Activated CD8-positive, alpha-beta T cell treated with anti-CD3 and anti-CD28 coated beads for 36 hours (primary cell): ENCODE results near the gene SYT15. TPM values are rescaled to one million over a fixed set of nuclear protein-coding genes. Genes with fewer than 3 reads are reported as not detected.

ENCODE experiments used
- ATAC-seq: fragments of 200-7000 bp; cut with Tn5 transposase; one replicate; pipeline ENCODE4 v1.10.0; 2021; ENCODE audit warnings: mild to moderate bottlenecking, moderate library complexity
- CTCF ChIA-PET: fragments of 350-600 bp; sonication (Branson Sonifier 250); formaldehyde crosslinking; loops from one replicate; lab custom pipeline; 2021; ENCODE audit warnings: antibody characterized with exemption; lab: Charles Lee
- POLR2A ChIA-PET: fragments of 350-600 bp; sonication (Branson Sonifier 250); formaldehyde crosslinking; loops from one replicate; lab custom pipeline; 2021; ENCODE audit warnings: antibody characterized with exemption; lab: Charles Lee
- DNase-seq: peaks from one replicate; pipeline ENCODE4 v3.0.0-alpha.2; 2020
- H3K27ac Mint-ChIP-seq: one replicate; pipeline ENCODE4 v1.8.0; 2021; ENCODE audit warnings: mild to moderate bottlenecking, mixed read lengths
- H3K27me3 Mint-ChIP-seq: one replicate; pipeline ENCODE4 v1.8.0; 2021; ENCODE audit warnings: mixed read lengths
- H3K36me3 Mint-ChIP-seq: one replicate; pipeline ENCODE4 v1.8.0; 2021; ENCODE audit warnings: low read depth, mixed read lengths
- H3K4me1 Mint-ChIP-seq: one replicate; pipeline ENCODE4 v1.8.0; 2021; ENCODE audit warnings: low read depth, mixed read lengths
- H3K4me3 Mint-ChIP-seq: one replicate; pipeline ENCODE4 v1.8.0; 2021; ENCODE audit warnings: mild to moderate bottlenecking, moderate library complexity, mixed read lengths
- H3K9me3 Mint-ChIP-seq: one replicate; pipeline ENCODE4 v1.8.0; 2021; ENCODE audit warnings: mixed read lengths
- intact Hi-C: fragments of 100-400 bp; cut with micrococcal nuclease; formaldehyde crosslinking; loops from one replicate; pipeline ENCODE4 v1.10.0; 2022
- total RNA-seq, 2 experiments: library from RNA; stranded (reverse); gene quantifications; one replicate each; pipeline ENCODE4 v1.2.3, GENCODE V29; 2021
- TF ChIP-seq, protein P1 (sequence below): fragments of 200-600 bp; IDR thresholded peaks from one replicate; pipeline ENCODE4 v1.8.0; 2022; ENCODE audit warnings: antibody characterized with exemption, mild to moderate bottlenecking

The SYT15 gene
- total RNA-seq, 2 experiments from 2014 or later: 0.59 to 0.98 TPM

DNA sequence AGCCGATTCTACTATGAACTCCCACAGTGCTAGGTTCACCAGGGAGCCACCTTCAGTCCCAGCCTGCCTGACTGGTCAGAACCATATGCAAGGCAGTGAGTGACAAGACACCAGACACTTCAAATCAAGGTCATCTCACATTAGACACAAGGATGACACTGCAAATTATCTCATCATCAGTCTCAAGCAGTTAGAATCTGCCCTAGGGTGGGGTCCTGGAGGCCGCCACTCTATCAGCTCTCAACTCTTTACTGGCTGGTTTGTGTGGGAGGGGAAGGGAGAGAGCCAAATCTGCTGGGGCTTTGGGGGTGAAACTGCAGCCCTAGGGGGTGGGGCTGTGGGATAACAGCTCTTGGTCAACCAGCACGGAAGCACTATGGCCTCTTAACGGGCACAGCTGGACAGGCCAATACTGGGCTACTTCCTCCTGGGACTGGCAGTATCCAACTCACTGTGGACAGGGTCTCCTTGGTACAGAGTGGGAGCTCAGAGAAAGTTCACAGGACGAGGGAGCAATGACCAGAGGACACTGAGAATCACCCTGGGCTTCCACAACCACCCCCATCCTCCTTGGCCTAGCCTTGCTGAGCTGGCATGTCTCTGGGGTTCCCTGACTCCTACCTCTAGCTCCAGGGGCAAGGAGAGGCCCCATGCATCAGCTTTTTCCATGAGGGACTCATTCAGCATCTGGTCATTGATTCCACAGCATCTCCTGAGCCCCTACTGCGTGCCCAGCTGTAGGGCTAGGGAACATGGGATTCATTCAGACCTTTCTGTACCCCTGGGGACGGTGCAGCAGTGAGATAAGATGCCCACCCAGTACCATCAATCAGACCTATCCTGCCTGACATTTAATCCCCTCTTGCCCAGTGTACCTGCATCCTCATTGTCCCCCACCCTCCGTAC lies 27.9 kb upstream of the SYT15 start:
- POLR2A ChIA-PET: interaction anchor here (0.5 kb wide), 1 partner anchor 252 kb away, joined by 3 read pairs; no protein-coding TSS in a partner anchor
- Mint-ChIP-seq H3K4me3 (no peak overlapping the region), H3K27me3 (peaks cover 4% of the 10 kb centered on the region), H3K27ac (no peak overlapping the region), H3K4me1 (peaks cover under 1% of the 10 kb centered on the region), H3K36me3 (no peaks in the 10 kb centered on the region), H3K9me3 (no peaks in the 10 kb centered on the region)
- CTCF ChIA-PET: interaction anchor here (1.4 kb wide), 1 partner anchor 12 kb away, joined by 4 read pairs; no protein-coding TSS in a partner anchor
- DNase-seq: no peak
- intact Hi-C loops: no loop called here
- TF ChIP-seq, protein P1, sequence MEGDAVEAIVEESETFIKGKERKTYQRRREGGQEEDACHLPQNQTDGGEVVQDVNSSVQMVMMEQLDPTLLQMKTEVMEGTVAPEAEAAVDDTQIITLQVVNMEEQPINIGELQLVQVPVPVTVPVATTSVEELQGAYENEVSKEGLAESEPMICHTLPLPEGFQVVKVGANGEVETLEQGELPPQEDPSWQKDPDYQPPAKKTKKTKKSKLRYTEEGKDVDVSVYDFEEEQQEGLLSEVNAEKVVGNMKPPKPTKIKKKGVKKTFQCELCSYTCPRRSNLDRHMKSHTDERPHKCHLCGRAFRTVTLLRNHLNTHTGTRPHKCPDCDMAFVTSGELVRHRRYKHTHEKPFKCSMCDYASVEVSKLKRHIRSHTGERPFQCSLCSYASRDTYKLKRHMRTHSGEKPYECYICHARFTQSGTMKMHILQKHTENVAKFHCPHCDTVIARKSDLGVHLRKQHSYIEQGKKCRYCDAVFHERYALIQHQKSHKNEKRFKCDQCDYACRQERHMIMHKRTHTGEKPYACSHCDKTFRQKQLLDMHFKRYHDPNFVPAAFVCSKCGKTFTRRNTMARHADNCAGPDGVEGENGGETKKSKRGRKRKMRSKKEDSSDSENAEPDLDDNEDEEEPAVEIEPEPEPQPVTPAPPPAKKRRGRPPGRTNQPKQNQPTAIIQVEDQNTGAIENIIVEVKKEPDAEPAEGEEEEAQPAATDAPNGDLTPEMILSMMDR: no peak
- no peak for ATAC-seq

GRCh38 chr10:46551701-46552525 lies 27.0 kb upstream of the SYT15 start:
- Mint-ChIP-seq H3K9me3 (no peaks in the 10 kb centered on the region), H3K27ac (no peak overlapping the region), H3K4me3 (no peak overlapping the region), H3K36me3 (no peaks in the 10 kb centered on the region), H3K27me3 (peaks cover 6% of the 10 kb centered on the region), H3K4me1 (peaks cover 2% of the 10 kb centered on the region)
- POLR2A ChIA-PET: no interaction called here
- TF ChIP-seq, protein P1: no peak
- intact Hi-C loops: no loop called here
- CTCF ChIA-PET: no interaction called here
- ATAC-seq (no peak), DNase-seq (no peak)

DNA sequence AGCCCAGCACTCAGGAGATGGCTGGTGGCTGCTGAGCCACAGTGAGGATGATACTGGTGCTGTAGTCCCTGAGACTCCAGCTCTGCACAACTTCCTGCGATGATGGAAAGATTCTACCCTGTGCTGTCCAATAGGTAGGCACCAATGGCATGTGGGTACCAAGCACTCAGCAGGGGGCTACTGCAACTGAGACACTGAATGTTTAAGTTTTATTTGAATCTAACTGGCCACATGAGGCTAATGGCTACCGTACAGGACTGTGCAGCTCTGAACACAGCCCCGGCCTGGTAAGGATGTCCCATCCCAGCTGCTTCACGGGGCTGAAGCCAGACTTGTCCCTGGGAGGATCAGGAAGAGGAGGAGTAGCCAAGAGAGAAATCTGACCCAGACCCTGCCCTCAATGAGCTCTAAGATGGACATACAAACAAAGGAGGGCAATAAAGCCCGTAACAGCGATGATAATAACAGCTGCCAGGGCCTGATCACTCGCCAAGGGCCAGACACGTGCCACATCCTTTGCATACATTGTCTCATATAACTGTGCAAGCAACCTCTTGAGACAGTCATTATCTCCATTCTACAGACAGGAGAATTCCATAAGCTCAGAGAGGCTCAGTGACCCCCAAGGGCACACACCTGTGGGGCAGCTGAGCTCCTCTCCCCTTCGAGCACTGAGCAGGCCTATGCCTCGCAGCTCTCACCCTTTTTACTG lies 26.2 kb upstream of the SYT15 start:
- intact Hi-C loops: no loop called here
- ATAC-seq: no peak
- CTCF ChIA-PET: no interaction called here
- Mint-ChIP-seq H3K27ac (no peak overlapping the region), H3K27me3 (peaks cover 6% of the 10 kb centered on the region), H3K36me3 (no peaks in the 10 kb centered on the region), H3K4me1 (peaks cover 4% of the 10 kb centered on the region), H3K9me3 (no peaks in the 10 kb centered on the region), H3K4me3 (no peak overlapping the region)
- POLR2A ChIA-PET: no interaction called here
- TF ChIP-seq, protein P1: no peak
- DNase-seq: no peak

GRCh38 chr10:46553238-46554049 lies 25.5 kb upstream of the SYT15 start:
- TF ChIP-seq, protein P1: no peak
- DNase-seq (no peak), ATAC-seq (no peak)
- ChIA-PET POLR2A (no interaction called here), CTCF (interaction anchor here (1.1 kb wide), 1 partner anchor 8 kb away, joined by 4 read pairs; no protein-coding TSS in a partner anchor)
- Mint-ChIP-seq H3K27me3 (peaks cover 6% of the 10 kb centered on the region), H3K9me3 (no peaks in the 10 kb centered on the region), H3K27ac (no peak overlapping the region), H3K36me3 (no peaks in the 10 kb centered on the region), H3K4me3 (no peak overlapping the region), H3K4me1 (peaks cover 4% of the 10 kb centered on the region)
- intact Hi-C loops: no loop called here
